Esophagus squamous epithelium (tissue), 5 donors: Measurements from ENCODE around the gene MN1. TPM values are rescaled to one million over a fixed set of nuclear protein-coding genes. Genes with fewer than 3 reads are reported as not detected.

Source experiments
- DNase-seq: peaks from one replicate; lab custom pipeline; 2025; lab: John Stamatoyannopoulos, UW
- H3K27ac ChIP-seq, 4 donors: fragments of 200-600 bp; sonication (generic); one replicate each; pipeline ENCODE4 v1.5.1; 2016 to 2019; ENCODE audit warnings: mild to moderate bottlenecking in 1 of 4
- H3K27me3 ChIP-seq, 4 donors: fragments of 200-600 bp; sonication (generic); 1 replicate in 3 of 4; 2 replicates in 1 of 4; pipeline versions ENCODE4 v1.5.1 to v1.6.0; 2017 to 2021; ENCODE audit warnings: antibody characterized with exemption in 1 of 4
- H3K36me3 ChIP-seq, 3 donors: fragments of 200-600 bp; sonication (generic); one replicate each; pipeline ENCODE4 v1.5.1; 2016 to 2019
- H3K4me1 ChIP-seq, 3 donors: fragments of 200-600 bp; sonication (generic); one replicate each; pipeline ENCODE4 v1.5.1; 2017 to 2019
- H3K4me3 ChIP-seq, 4 donors: fragments of 200-600 bp; sonication (generic); 1 replicate in 3 of 4; 2 replicates in 1 of 4; pipeline ENCODE4 v1.5.1; 2016 to 2019; ENCODE audit warnings: mild to moderate bottlenecking in 2 of 4, moderate library complexity in 1 of 4
- H3K9me3 ChIP-seq, 3 donors: fragments of 200-600 bp; sonication (generic); one replicate each; pipeline ENCODE4 v1.5.1; 2016 to 2019
- POLR2A ChIP-seq, 4 donors: fragments of 450-650 bp; IDR thresholded peaks; one replicate each; pipeline ENCODE4 v1.6.1; 2017; ENCODE audit warnings: antibody characterized with exemption in 4 of 4, mild to moderate bottlenecking in 4 of 4, moderate library complexity in 3 of 4
- WGBS, 2 donors: methylation state at CpG; one replicate each; pipeline ENCODE4 v1.1.5; 2018; 5-methylcytosine and 5-hydroxymethylcytosine counted together
- intact Hi-C: fragments of 100-400 bp; cut with DNase I; formaldehyde crosslinking; loops from one replicate; pipeline ENCODE4 v1.15.0; 2022
- total RNA-seq, 4 donors: library from RNA; depleted of rRNA; stranded (reverse); fragments of >200 nt; gene quantifications; one replicate each; pipeline ENCODE4 v1.1.0, GENCODE V29; 2016
- TF ChIP-seq, protein P1 (sequence below), 6 experiments: fragments of 450-650 bp in 4 of 6; fragments of 200-600 bp in 2 of 6; sonication (generic) in 2 of 6; IDR thresholded peaks; one replicate each; pipeline ENCODE4 v1.5.1; 2016 to 2019; ENCODE audit warnings: antibody characterized with exemption in 6 of 6, mild to moderate bottlenecking in 4 of 6, moderate library complexity in 4 of 6
- donor health status: DM: yes; HTN: yes; CAD: no.

The MN1 gene
- total RNA-seq, 4 donors from 2014 or later, result 2.0 to 6.9 (median 3.1) TPM

DNA sequence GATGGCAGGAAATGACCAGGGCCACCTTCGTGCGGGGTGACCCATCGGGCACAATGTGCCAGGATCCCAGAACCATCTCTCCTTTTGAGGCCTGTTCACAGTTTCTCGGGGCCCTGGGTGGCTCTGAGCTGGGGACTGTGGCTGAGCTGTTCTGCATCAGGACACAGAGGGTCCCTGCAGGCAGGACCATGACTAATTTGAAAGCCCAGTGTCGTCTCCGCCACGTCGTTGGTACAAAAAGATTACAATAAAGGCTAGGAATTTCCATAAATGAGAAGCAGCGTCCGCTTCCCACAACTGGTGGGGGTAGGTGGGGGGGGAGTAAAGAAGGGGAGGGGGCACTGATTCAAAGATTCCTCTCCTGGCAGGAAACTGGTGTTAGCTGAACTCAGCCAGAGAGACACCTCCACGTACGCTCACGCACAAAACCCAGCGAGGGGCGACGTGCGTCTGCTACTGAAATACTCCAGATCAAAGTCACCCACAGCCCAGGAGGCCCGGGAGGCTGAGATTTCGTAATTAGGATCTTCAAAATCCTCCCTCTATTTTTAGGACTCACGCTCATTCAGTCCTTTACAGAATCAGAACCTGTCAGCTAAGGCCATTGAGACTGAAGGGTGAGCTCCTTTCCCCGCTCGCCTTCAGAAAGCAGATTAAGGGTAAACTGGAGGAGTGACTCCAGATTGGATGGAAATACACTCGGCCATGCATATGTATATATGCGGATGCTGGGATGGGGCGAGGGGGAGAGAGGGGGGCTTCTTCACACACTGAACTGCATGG, 11.0 kb downstream of the MN1 start:
- 76 to 86% methylated on average over 16 to 21 of the region's 25 CpGs for WGBS, 2 donors
- no peaks in the 10 kb centered on the region for H3K27me3 ChIP-seq
- peaks cover 0 to 55% (median 0%) of the 10 kb centered on the region in 3 donors for H3K4me1 ChIP-seq
- intact Hi-C loops, result no loop called here
- peak overlapping the region; percentile 45 to 89 (median 85) for H3K27ac ChIP-seq
- no peaks in the 10 kb centered on the region for H3K9me3 ChIP-seq
- no peaks in the 10 kb centered on the region for H3K36me3 ChIP-seq
- TF ChIP-seq, protein P1, sequence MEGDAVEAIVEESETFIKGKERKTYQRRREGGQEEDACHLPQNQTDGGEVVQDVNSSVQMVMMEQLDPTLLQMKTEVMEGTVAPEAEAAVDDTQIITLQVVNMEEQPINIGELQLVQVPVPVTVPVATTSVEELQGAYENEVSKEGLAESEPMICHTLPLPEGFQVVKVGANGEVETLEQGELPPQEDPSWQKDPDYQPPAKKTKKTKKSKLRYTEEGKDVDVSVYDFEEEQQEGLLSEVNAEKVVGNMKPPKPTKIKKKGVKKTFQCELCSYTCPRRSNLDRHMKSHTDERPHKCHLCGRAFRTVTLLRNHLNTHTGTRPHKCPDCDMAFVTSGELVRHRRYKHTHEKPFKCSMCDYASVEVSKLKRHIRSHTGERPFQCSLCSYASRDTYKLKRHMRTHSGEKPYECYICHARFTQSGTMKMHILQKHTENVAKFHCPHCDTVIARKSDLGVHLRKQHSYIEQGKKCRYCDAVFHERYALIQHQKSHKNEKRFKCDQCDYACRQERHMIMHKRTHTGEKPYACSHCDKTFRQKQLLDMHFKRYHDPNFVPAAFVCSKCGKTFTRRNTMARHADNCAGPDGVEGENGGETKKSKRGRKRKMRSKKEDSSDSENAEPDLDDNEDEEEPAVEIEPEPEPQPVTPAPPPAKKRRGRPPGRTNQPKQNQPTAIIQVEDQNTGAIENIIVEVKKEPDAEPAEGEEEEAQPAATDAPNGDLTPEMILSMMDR (IDR thresholded peaks at IDR 0.05), result no peak
- peak in 1 of 4 donors; percentile 19 for TF ChIP-seq POLR2A (IDR thresholded peaks at IDR 0.05)
- no peak for DNase-seq
- H3K4me3 ChIP-seq, result peak overlapping the region in 1 of 4 donors; percentile 9

DNA sequence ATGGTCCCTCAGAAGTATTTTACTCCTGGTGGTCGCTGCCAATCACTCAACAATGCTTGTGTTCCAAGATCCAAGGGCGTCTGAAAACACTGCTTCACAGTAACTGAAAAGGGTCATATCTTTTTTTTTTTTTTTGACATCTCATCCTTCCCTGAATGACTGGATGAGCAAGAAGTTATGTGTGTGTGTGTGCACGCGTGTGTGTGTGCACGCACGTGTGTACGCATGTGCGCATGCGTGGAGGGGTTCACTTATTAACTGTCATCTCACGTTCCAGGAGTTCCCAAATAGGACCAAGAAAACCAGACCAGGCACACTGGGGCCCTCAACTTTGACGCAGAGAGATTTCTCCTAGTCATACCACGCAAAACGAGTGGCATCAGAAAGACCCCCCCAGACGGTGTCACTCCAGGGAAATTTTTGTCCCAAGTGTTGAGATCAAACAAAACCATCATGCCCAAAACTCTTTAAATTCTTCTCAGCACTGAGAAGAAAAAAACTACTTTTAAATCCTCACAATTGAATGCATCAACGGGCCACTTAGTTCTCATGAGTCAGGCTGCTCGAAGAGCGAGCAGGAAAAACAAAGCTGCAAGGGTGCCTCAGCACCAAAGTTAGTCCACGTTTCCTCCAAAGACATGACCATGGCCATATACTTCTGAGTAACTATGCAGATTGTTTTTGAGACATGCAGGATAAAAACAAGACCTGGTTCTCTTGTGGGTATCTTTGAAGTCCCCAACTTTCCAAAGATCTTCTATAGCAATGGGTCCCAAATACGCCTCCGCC, 12.9 kb downstream of the MN1 start:
- DNase-seq, result no peak
- H3K9me3 ChIP-seq, result no peaks in the 10 kb centered on the region
- TF ChIP-seq POLR2A (IDR thresholded peaks at IDR 0.05), result no peak
- TF ChIP-seq, protein P1 (IDR thresholded peaks at IDR 0.05), result no peak
- no peaks in the 10 kb centered on the region for H3K27me3 ChIP-seq
- H3K27ac ChIP-seq, result peak overlapping the region in 3 of 4 donors; percentile 81 to 89 (median 89)
- peaks cover 0 to 48% (median 6%) of the 10 kb centered on the region in 3 donors for H3K4me1 ChIP-seq
- intact Hi-C loops, result no loop called here
- H3K4me3 ChIP-seq, result no peak overlapping the region
- H3K36me3 ChIP-seq, result no peaks in the 10 kb centered on the region
- WGBS, 2 donors, result 83 to 84% methylated on average over 20 of the region's 20 CpGs

DNA sequence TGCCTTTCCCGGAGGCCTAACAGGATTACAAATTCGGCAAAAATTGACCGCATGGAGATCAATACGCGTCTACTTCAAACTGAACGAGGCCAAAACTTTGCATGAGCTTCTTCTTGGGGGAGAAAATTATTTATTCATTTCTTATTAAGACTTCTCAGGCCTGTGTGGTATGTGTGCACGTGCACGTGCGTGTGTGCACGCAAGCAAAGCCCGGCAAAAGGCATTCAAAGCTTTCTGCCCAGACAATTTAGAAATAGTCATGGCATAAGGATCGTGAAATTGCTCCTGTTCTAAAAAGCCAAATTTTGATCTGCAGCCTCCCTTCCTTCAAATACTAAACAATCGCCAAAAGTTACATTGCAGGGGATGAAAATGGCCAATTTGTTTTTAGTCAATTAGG, 14.6 kb downstream of the MN1 start:
- Histone ChIP-seq H3K9me3 (no peaks in the 10 kb centered on the region), H3K27ac (peak overlapping the region in 3 of 4 donors; percentile 81 to 89 (median 86)), H3K4me3 (no peak overlapping the region), H3K27me3 (no peaks in the 10 kb centered on the region), H3K4me1 (peaks cover 0 to 41% (median 6%) of the 10 kb centered on the region in 3 donors), H3K36me3 (no peaks in the 10 kb centered on the region)
- TF ChIP-seq, protein P1 (IDR thresholded peaks at IDR 0.05), result no peak
- TF ChIP-seq POLR2A (IDR thresholded peaks at IDR 0.05), result no peak
- intact Hi-C loops, result no loop called here
- no peak for DNase-seq
- WGBS, 2 donors, result 74 to 75% methylated on average over 13 of the region's 13 CpGs

DNA sequence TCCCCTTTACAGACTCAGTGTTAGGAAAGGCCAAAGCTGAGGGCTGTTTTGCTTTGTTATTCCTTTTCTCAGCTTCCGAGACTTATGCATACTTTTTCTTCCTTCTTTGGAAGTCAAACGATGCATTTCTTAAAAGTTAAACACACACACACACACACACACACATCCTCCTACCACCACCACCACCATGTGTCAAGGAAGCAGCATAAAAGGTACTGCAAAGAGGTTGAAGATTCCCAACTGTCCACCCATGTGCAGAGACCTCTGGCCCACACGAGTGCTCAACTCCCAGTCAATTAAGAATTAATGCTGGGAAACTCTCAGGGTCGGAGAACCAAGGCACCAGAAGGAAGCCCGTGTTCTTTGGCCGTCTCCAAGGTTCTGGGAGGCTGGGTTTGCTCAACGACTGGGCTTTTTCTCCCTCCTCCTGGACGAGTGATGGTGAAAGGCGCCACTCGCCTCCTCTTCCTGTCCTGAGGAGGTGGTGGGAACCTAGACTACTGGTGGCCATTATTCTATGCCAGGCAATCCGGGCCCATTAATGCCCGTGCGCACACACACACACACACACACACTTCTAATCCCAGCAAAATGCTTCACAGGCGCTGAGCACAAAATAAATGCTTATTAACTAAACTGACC, 15.1 kb downstream of the MN1 start:
- no peaks in the 10 kb centered on the region for H3K9me3 ChIP-seq

More for the DNA sequence above, 15.1 kb downstream of the MN1 start:
- no peak for DNase-seq
- intact Hi-C loops, result no loop called here
- Histone ChIP-seq H3K27me3 (no peaks in the 10 kb centered on the region), H3K36me3 (no peaks in the 10 kb centered on the region), H3K4me3 (no peak overlapping the region), H3K4me1 (peaks cover 0 to 37% (median 6%) of the 10 kb centered on the region in 3 donors), H3K27ac (peak overlapping the region; percentile 48 to 89 (median 84))
- whole genome bisulfite sequencing, 2 donors, result 59 to 71% methylated on average over 10 to 13 of the region's 14 CpGs
- TF ChIP-seq POLR2A (IDR thresholded peaks at IDR 0.05), result no peak
- TF ChIP-seq, protein P1 (IDR thresholded peaks at IDR 0.05), result no peak
